ENCODE data around the gene SLC37A3.
A peak's percentile ranks its signal among the peaks of the same experiment; 100 is the strongest.
"Not testable (repeated sequence)": the region's sequence is repeated elsewhere in the genome, so short reads cannot be mapped to it uniquely, and the experiment has no call there.

SLC37A3 gene

DNA sequence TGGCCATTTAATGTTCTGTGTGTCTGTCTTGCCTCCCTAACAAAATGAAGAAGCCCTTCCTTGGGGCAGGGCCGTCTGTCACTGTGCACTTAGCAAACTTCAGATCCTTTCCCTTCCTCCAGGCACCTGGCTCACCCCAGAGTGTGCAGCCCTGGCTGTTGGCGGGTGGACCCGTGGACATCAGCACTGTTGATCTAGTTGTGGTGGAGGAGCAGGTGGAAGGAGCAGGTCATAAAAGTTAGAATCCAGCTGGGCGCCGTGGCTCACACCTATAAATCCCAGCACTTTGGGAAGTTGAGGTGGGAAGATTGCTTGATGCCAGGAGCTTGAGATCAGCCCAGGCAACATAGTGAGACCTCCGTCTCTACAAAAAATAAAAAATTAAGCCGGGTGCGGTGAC, 18.2 kb upstream of the SLC37A3 start:
- no peaks in the 10 kb centered on the region for H3K27me3 Mint-ChIP-seq
- H3K27ac Mint-ChIP-seq, result no peak overlapping the region
- no peaks in the 10 kb centered on the region for H3K9me3 Mint-ChIP-seq
- peaks cover 4% of the 10 kb centered on the region for H3K4me1 Mint-ChIP-seq
- H3K36me3 Mint-ChIP-seq, result peaks cover 11% of the 10 kb centered on the region
- H3K4me3 Mint-ChIP-seq, result no peak overlapping the region

DNA sequence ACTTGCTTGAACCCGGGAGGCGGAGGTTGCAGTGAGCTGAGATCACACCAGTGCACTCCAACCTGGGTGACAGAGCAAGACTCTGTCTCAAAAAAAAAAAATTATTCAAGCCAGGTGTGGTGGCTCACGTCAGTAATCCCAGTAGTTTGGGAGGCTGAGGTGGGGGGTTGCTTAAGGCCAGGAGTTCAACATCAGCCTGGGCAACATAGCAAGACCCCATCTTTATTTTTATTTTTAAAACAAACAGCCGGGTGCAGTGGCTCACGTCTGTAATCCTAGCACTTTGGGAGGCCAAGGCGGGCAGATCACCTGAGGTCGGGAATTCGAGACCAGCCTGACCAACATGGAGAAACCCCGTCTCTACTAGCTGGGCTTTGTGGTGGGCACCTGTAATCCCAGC, 17.5 kb upstream of the SLC37A3 start:
- not testable (repeated sequence) for H3K9me3 Mint-ChIP-seq, H3K4me1 Mint-ChIP-seq, H3K27me3 Mint-ChIP-seq, H3K4me3 Mint-ChIP-seq, H3K27ac Mint-ChIP-seq
- peaks cover 11% of the 10 kb centered on the region for H3K36me3 Mint-ChIP-seq

GRCh38 chr7:140415361-140415760, 17.0 kb upstream of the SLC37A3 start:
- no peaks in the 10 kb centered on the region for H3K27me3 Mint-ChIP-seq
- peaks cover 11% of the 10 kb centered on the region for H3K36me3 Mint-ChIP-seq
- no peaks in the 10 kb centered on the region for H3K9me3 Mint-ChIP-seq
- H3K4me3 Mint-ChIP-seq, result no peak overlapping the region
- H3K4me1 Mint-ChIP-seq, result peaks cover 4% of the 10 kb centered on the region
- no peak overlapping the region for H3K27ac Mint-ChIP-seq

- peak overlapping the region; percentile 97 for H3K4me3 Mint-ChIP-seq
- H3K27me3 Mint-ChIP-seq, result no peaks in the 10 kb centered on the region
- no peaks in the 10 kb centered on the region for H3K9me3 Mint-ChIP-seq
- peaks cover 31% of the 10 kb centered on the region for H3K4me1 Mint-ChIP-seq
- peaks cover 4% of the 10 kb centered on the region for H3K36me3 Mint-ChIP-seq
- peak overlapping the region; percentile 99 for H3K27ac Mint-ChIP-seq
These were observed 6.3 kb upstream of the SLC37A3 start for GRCh38 chr7:140404565-140405065.

- peak within 1 kb of the TSS; percentile 97 for H3K4me3 Mint-ChIP-seq
- H3K27ac Mint-ChIP-seq, result peak within 1 kb of the TSS; percentile 99
- H3K4me1 Mint-ChIP-seq, result peaks cover 31% of the 10 kb centered on the region
- H3K36me3 Mint-ChIP-seq, result peaks cover 4% of the 10 kb centered on the region
- H3K27me3 Mint-ChIP-seq, result no peaks in the 10 kb centered on the region
- H3K9me3 Mint-ChIP-seq, result no peaks in the 10 kb centered on the region
These were observed 5.7 kb upstream of the SLC37A3 start, which contains the start of gene RAB19 for GRCh38 chr7:140403878-140404564. Gene RAB19, plus strand, starts transcription at chr7:140404058. Its CDS starts 3,589 bp downstream, at chr7:140407647.

DNA sequence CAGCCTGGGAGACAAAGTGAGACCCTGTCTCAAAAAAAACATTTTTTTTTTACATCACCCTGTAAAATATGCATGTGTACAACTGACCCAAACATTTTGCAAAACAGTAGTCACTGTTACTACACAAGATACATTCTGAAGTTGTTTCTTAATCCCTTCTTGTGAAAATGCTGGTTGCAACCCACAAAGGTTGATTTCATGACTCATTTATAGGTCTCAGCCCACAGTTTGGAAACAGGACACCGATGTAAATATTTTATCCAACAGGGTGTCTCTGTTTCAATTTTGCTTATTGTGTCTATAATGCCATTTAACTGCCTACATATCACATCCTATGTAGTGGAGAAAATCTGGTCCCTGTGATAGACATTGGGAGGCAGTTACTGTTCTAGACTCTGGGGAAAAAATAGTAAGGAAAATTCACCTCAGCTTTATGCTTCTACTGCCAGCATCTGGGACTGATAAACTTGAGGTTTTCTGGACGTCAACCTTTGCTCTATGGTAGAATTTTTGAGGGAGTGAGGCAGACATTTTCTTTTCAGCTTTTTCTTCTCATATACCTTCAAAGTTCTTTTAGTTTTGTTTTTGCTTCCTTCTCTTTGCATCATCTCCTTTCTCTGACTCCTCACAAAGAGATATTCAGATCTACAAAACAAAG, 4.0 kb upstream of the SLC37A3 start:
- Mint-ChIP-seq H3K27ac (peak overlapping the region; percentile 88), H3K9me3 (no peaks in the 10 kb centered on the region), H3K36me3 (no peaks in the 10 kb centered on the region), H3K4me1 (peaks cover 39% of the 10 kb centered on the region), H3K27me3 (no peaks in the 10 kb centered on the region), H3K4me3 (peak overlapping the region; percentile 49)

GRCh38 chr7:140400381-140400780, 2.1 kb upstream of the SLC37A3 start:
- Mint-ChIP-seq H3K27me3 (no peaks in the 10 kb centered on the region), H3K4me1 (peaks cover 46% of the 10 kb centered on the region), H3K4me3 (no peak overlapping the region)

DNA sequence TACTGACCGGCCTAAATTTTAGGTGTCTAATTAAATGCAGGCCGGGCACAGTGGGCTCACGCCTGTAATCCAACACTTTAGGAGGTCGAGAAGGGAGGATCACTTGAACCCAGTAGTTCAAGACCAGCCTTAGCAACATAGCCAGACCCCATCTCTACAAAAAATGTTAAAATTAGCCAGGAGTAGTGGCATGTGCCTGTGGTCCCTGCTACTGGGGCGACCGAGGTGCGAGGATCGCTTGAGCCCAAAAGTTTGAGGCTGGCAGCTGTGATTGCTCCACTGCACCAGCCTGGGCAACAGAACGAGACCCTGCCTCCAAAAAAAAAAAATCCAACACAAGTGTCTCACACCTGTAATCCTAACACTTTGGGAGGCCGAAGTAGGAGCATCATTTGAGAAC, 491 bp upstream of the SLC37A3 start:
- Mint-ChIP-seq H3K4me3 (peak overlapping the region; percentile 93), H3K4me1 (peaks cover 35% of the 10 kb centered on the region), H3K27ac (peak overlapping the region; percentile 57), H3K36me3 (no peaks in the 10 kb centered on the region), H3K9me3 (no peaks in the 10 kb centered on the region), H3K27me3 (no peaks in the 10 kb centered on the region)

More at GRCh38 chr7:140400381-140400780, 2.1 kb upstream of the SLC37A3 start:
- Mint-ChIP-seq H3K27ac (no peak overlapping the region), H3K36me3 (no peaks in the 10 kb centered on the region), H3K9me3 (no peaks in the 10 kb centered on the region)

GRCh38 chr7:140393756-140394306, 4.5 kb downstream of the SLC37A3 start:
- H3K36me3 Mint-ChIP-seq, result no peaks in the 10 kb centered on the region
- no peaks in the 10 kb centered on the region for H3K27me3 Mint-ChIP-seq
- no peak overlapping the region for H3K27ac Mint-ChIP-seq
- no peak overlapping the region for H3K4me3 Mint-ChIP-seq
- H3K9me3 Mint-ChIP-seq, result no peaks in the 10 kb centered on the region
- peaks cover 16% of the 10 kb centered on the region for H3K4me1 Mint-ChIP-seq

DNA sequence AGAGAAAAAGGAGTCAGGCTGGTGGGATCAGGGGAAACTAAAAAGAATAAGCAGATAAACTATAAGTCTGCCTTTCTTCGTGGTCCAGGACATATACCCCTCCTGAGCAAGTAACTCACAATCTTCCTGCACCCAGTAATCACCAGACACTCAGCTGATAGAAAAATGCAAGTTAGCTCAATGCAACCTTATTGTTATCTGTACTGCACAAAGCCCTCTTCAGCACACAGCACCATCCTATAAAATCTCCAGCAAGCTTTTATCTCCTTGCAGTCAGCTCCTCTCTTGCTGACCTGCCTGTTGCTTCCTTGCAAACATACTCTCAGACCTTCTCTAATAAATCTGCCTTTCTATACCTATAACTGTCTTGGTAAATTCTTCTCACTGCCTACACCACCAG, 6.7 kb downstream of the SLC37A3 start:
- peaks cover 7% of the 10 kb centered on the region for H3K4me1 Mint-ChIP-seq
- H3K4me3 Mint-ChIP-seq, result no peak overlapping the region

DNA sequence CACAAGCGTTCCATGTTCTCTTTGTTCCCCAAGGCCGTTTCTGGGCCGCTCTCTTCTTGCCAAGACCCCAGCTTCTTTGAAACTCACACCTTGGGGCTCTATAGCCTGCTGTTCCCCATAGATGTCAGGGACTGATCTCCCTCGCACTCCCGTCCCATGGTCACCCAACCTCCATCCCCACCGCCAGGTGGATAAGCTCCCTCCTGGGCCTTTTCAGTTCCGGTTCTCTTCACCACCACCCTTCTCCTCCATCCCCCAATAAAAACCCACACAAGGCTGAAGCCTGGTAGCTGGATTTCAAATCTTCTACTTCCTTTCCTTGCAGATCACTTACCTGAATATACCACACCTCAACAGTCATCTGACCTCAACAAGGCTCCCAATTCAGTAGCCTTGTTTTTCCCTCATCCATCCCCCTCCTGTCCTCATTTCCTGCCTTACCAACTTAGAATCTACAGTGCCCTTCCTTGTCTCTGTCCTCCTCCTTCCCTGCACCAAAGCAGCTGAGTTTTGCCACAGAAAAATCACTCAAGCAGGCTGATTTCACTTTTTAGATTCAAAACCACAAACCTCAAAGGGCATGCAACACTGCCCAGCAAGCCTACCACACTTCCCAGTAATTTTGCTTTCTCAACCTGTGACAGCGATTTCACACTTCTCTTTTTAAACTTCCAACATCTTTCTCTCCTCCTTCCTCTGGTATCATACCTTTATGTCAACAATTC, 7.7 kb downstream of the SLC37A3 start:
- Mint-ChIP-seq H3K27me3 (no peaks in the 10 kb centered on the region), H3K4me3 (no peak overlapping the region), H3K9me3 (no peaks in the 10 kb centered on the region), H3K27ac (no peak overlapping the region), H3K4me1 (peaks cover 2% of the 10 kb centered on the region), H3K36me3 (no peaks in the 10 kb centered on the region)

More for the DNA sequence above, 6.7 kb downstream of the SLC37A3 start:
- H3K27me3 Mint-ChIP-seq, result no peaks in the 10 kb centered on the region
- H3K36me3 Mint-ChIP-seq, result no peaks in the 10 kb centered on the region
- H3K27ac Mint-ChIP-seq, result no peak overlapping the region
- no peaks in the 10 kb centered on the region for H3K9me3 Mint-ChIP-seq

DNA sequence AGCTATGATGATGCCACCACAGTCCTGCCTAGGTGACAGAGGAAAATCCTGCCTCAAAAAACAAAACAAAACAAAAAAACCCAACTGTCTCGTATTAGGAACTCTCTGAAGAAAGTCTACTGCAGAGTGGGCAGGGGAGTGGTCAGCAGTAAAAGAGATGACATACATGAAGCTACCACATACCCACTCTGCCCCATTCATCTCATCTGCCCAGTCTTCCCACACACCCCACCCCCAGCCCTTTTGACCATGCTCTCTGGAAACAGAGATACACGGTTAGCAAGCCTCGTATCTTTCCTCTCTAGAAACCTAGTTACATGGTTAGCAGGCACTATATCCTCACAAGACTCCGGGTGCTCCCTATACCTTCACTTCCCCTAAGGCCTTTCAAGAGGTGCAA, 8.3 kb downstream of the SLC37A3 start:
- Mint-ChIP-seq H3K9me3 (no peaks in the 10 kb centered on the region), H3K4me1 (peaks cover 8% of the 10 kb centered on the region), H3K4me3 (no peak overlapping the region), H3K27me3 (no peaks in the 10 kb centered on the region), H3K27ac (no peak overlapping the region), H3K36me3 (no peaks in the 10 kb centered on the region)

DNA sequence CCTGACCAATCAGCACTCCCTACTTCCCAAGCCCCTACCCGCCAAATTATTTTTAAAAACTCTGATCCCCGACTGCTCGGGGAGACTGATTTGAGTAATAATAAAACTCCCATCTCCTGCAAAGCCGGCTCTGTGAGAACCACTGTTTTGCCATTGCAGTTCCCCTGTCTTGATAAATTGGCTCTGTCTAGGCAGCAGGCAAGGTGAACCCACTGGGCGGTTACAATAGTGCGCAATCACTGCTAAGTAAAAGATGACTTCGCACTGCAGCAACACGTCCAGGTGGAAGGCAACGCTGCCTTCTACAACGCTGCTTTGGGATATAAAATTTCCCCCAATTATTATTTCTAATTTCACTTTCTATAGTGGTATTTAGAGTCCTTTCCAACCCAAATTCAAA, 8.9 kb downstream of the SLC37A3 start:
- H3K4me3 Mint-ChIP-seq, result no peak overlapping the region
- peaks cover 8% of the 10 kb centered on the region for H3K4me1 Mint-ChIP-seq
- H3K36me3 Mint-ChIP-seq, result no peaks in the 10 kb centered on the region
- H3K9me3 Mint-ChIP-seq, result no peaks in the 10 kb centered on the region
- no peaks in the 10 kb centered on the region for H3K27me3 Mint-ChIP-seq
- no peak overlapping the region for H3K27ac Mint-ChIP-seq

GRCh38 chr7:140384894-140385545, 13.3 kb downstream of the SLC37A3 start:
- H3K9me3 Mint-ChIP-seq, result no peaks in the 10 kb centered on the region
- peaks cover 21% of the 10 kb centered on the region for H3K4me1 Mint-ChIP-seq
- peaks cover 5% of the 10 kb centered on the region for H3K36me3 Mint-ChIP-seq
- H3K27ac Mint-ChIP-seq, result peak overlapping the region; percentile 41
- H3K27me3 Mint-ChIP-seq, result no peaks in the 10 kb centered on the region
- no peak overlapping the region for H3K4me3 Mint-ChIP-seq
